SK-N-MC (cell line): Measurements from ENCODE around the gene MACROD2.
A peak's percentile ranks its signal among the peaks of the same experiment; 100 is the strongest.

Source experiments
- DNase-seq: peaks from one replicate; pipeline ENCODE4 v3.0.0-alpha.2; 2011; ENCODE audit warnings: low read depth, low spot score
- H3K27ac ChIP-seq: fragments of 200-600 bp; sonication (generic); 2 replicates; pipeline ENCODE4 v1.5.1; 2016; ENCODE audit warnings: mixed run types
- H3K36me3 ChIP-seq: fragments of 200-600 bp; sonication (generic); 2 replicates; pipeline ENCODE4 v1.6.1; 2017; ENCODE audit warnings: antibody characterized with exemption, low read length, mixed read lengths; ENCODE audit not compliant: insufficient read depth
- H3K4me3 ChIP-seq: fragments of 200-600 bp; sonication (generic); 2 replicates; pipeline ENCODE4 v1.5.1; 2016
- H3K9ac ChIP-seq: fragments of 200-600 bp; sonication (generic); 2 replicates; pipeline ENCODE4 v1.8.0; 2017; ENCODE audit warnings: mixed run types, mixed read lengths; ENCODE audit not compliant: insufficient read length
- H3K9me3 ChIP-seq: fragments of 200-600 bp; sonication (generic); 2 replicates; pipeline ENCODE4 v1.6.1; 2017; ENCODE audit warnings: low read depth, mild to moderate bottlenecking, antibody characterized with exemption, low read length, moderate library complexity, mixed read lengths
- EZH2 ChIP-seq: fragments of 200-600 bp; sonication (generic); IDR thresholded peaks from one replicate; pipeline ENCODE4 v1.6.1; 2017; ENCODE audit warnings: antibody characterized with exemption
- FOXP2 ChIP-seq: optimal IDR thresholded peaks from 2 replicates; pipeline ENCODE3; 2011; ENCODE audit warnings: mild to moderate bottlenecking, moderate library complexity; ENCODE audit not compliant: insufficient read depth; ENCODE audit errors: extremely low read length, control extremely low read depth
- POLR2AphosphoS5 ChIP-seq: IDR thresholded peaks from 2 replicates; pipeline ENCODE4 v1.6.1; 2012; ENCODE audit warnings: mild to moderate bottlenecking, low read depth, low read length, borderline replicate concordance

The MACROD2 gene

GRCh38 chr20:14189794-14190402 is 194.6 kb downstream of the MACROD2 start:
- TF ChIP-seq POLR2AphosphoS5 (no peak), EZH2 (no peak), FOXP2 (no peak)
- DNase-seq, result no peak
- no peaks in the 10 kb centered on the region for H3K9me3 ChIP-seq
- peak overlapping the region; percentile 8 for H3K9ac ChIP-seq
- H3K4me3 ChIP-seq, result no peak overlapping the region
- no peak overlapping the region for H3K27ac ChIP-seq
- no peaks in the 10 kb centered on the region for H3K36me3 ChIP-seq

- no peak for DNase-seq
- TF ChIP-seq EZH2 (no peak), POLR2AphosphoS5 (no peak), FOXP2 (no peak)
- H3K27ac ChIP-seq, result no peak overlapping the region
Observed at GRCh38 chr20:14191559-14191958, 196.2 kb downstream of the MACROD2 start.

GRCh38 chr20:14193443-14193842 is 198.1 kb downstream of the MACROD2 start:
- DNase-seq, result no peak
- H3K9me3 ChIP-seq, result no peaks in the 10 kb centered on the region
- no peak overlapping the region for H3K27ac ChIP-seq
- no peak for TF ChIP-seq POLR2AphosphoS5
- TF ChIP-seq EZH2, result no peak
- no peak for TF ChIP-seq FOXP2
- H3K4me3 ChIP-seq, result no peak overlapping the region
- no peak overlapping the region for H3K9ac ChIP-seq
- no peaks in the 10 kb centered on the region for H3K36me3 ChIP-seq

More at GRCh38 chr20:14191559-14191958, 196.2 kb downstream of the MACROD2 start:
- Histone ChIP-seq H3K9ac (no peak overlapping the region), H3K4me3 (no peak overlapping the region), H3K36me3 (no peaks in the 10 kb centered on the region), H3K9me3 (no peaks in the 10 kb centered on the region)

GRCh38 chr20:14193885-14194284 is 198.6 kb downstream of the MACROD2 start:
- DNase-seq, result no peak
- Histone ChIP-seq H3K27ac (no peak overlapping the region), H3K4me3 (no peak overlapping the region), H3K36me3 (no peaks in the 10 kb centered on the region), H3K9me3 (no peaks in the 10 kb centered on the region), H3K9ac (no peak overlapping the region)
- no peak for TF ChIP-seq POLR2AphosphoS5
- no peak for TF ChIP-seq FOXP2
- TF ChIP-seq EZH2, result no peak

GRCh38 chr20:14197097-14197496 is 201.8 kb downstream of the MACROD2 start:
- TF ChIP-seq FOXP2 (no peak), EZH2 (no peak), POLR2AphosphoS5 (no peak)
- no peak overlapping the region for H3K27ac ChIP-seq
- H3K9me3 ChIP-seq, result no peaks in the 10 kb centered on the region
- H3K36me3 ChIP-seq, result no peaks in the 10 kb centered on the region
- H3K9ac ChIP-seq, result no peak overlapping the region
- DNase-seq, result no peak
- no peak overlapping the region for H3K4me3 ChIP-seq

GRCh38 chr20:14198416-14198815 is 203.1 kb downstream of the MACROD2 start:
- H3K36me3 ChIP-seq, result no peaks in the 10 kb centered on the region
- TF ChIP-seq POLR2AphosphoS5 (no peak), EZH2 (no peak), FOXP2 (no peak)
- H3K9me3 ChIP-seq, result peaks cover 2% of the 10 kb centered on the region; the same call in 1 of the 2 replicates
- H3K4me3 ChIP-seq, result no peak overlapping the region
- no peak overlapping the region for H3K27ac ChIP-seq
- H3K9ac ChIP-seq, result no peak overlapping the region
- DNase-seq, result no peak

- H3K27ac ChIP-seq, result no peak overlapping the region
- TF ChIP-seq FOXP2, result no peak
- TF ChIP-seq POLR2AphosphoS5, result no peak
- no peak for TF ChIP-seq EZH2
- no peak overlapping the region for H3K4me3 ChIP-seq
- no peak overlapping the region for H3K9ac ChIP-seq
- no peaks in the 10 kb centered on the region for H3K36me3 ChIP-seq
- H3K9me3 ChIP-seq, result peaks cover 5% of the 10 kb centered on the region; the same call in 1 of the 2 replicates
- DNase-seq, result no peak
Observed at GRCh38 chr20:14199111-14199510, 203.8 kb downstream of the MACROD2 start.

- no peak overlapping the region for H3K4me3 ChIP-seq
- peaks cover 5% of the 10 kb centered on the region; the same call in 1 of the 2 replicates for H3K9me3 ChIP-seq
- no peaks in the 10 kb centered on the region for H3K36me3 ChIP-seq
- no peak overlapping the region for H3K9ac ChIP-seq
- H3K27ac ChIP-seq, result no peak overlapping the region
- TF ChIP-seq EZH2, result no peak
- no peak for TF ChIP-seq FOXP2
- TF ChIP-seq POLR2AphosphoS5, result no peak
- no peak for DNase-seq
Observed at GRCh38 chr20:14203657-14204056, 208.3 kb downstream of the MACROD2 start.

GRCh38 chr20:14207591-14207990 is 212.3 kb downstream of the MACROD2 start:
- H3K36me3 ChIP-seq, result no peaks in the 10 kb centered on the region
- no peak for DNase-seq

More at GRCh38 chr20:14207591-14207990, 212.3 kb downstream of the MACROD2 start:
- no peak overlapping the region for H3K4me3 ChIP-seq
- peaks cover 5% of the 10 kb centered on the region; the same call in 1 of the 2 replicates for H3K9me3 ChIP-seq
- no peak overlapping the region for H3K9ac ChIP-seq
- H3K27ac ChIP-seq, result no peak overlapping the region
- no peak for TF ChIP-seq FOXP2
- TF ChIP-seq POLR2AphosphoS5, result no peak
- no peak for TF ChIP-seq EZH2
